ENCODE measurements around the gene CENPK.

The CENPK gene

GRCh38 chr5:65482296-65482735 is 80.7 kb downstream of the CENPK start:
- DNase-seq (ENCODE audit: extremely low read depth, low read depth) = peak; percentile 18
- no peak for TF ChIP-seq CTCF (IDR thresholded peaks at IDR 0.05; ENCODE audit: low read depth, low read length)

GRCh38 chr5:65481635-65482295 is 81.2 kb downstream of the CENPK start, which contains the start of gene ADAMTS6:
Gene ADAMTS6 (minus strand): TSS chr5:65481920. CDS start chr5:65473673, 8,247 bp downstream.
- peak; percentile 97 for DNase-seq (ENCODE audit: extremely low read depth, low read depth)
- no peak for TF ChIP-seq CTCF (IDR thresholded peaks at IDR 0.05; ENCODE audit: low read depth, low read length)

- TF ChIP-seq CTCF (IDR thresholded peaks at IDR 0.05; ENCODE audit: low read depth, low read length) = no peak
Measured at GRCh38 chr5:65481171-65481581, 81.8 kb downstream of the CENPK start.

GRCh38 chr5:65480306-65480865 is 82.6 kb downstream of the CENPK start:
- DNase-seq (ENCODE audit: extremely low read depth, low read depth) = peak; percentile 57
- no peak for TF ChIP-seq CTCF (IDR thresholded peaks at IDR 0.05; ENCODE audit: low read depth, low read length)

More at GRCh38 chr5:65481171-65481581, 81.8 kb downstream of the CENPK start:
- DNase-seq (ENCODE audit: extremely low read depth, low read depth) = no peak

GRCh38 chr5:65479527-65479926 is 83.4 kb downstream of the CENPK start:
- no peak for TF ChIP-seq CTCF (IDR thresholded peaks at IDR 0.05; ENCODE audit: low read depth, low read length)
- DNase-seq (ENCODE audit: extremely low read depth, low read depth) = no peak

GRCh38 chr5:65478336-65478735 is 84.6 kb downstream of the CENPK start:
- DNase-seq (ENCODE audit: extremely low read depth, low read depth) = no peak
- TF ChIP-seq CTCF (IDR thresholded peaks at IDR 0.05; ENCODE audit: low read depth, low read length) = no peak

- TF ChIP-seq CTCF (IDR thresholded peaks at IDR 0.05; ENCODE audit: low read depth, low read length) = no peak
- no peak for DNase-seq (ENCODE audit: extremely low read depth, low read depth)
Measured at GRCh38 chr5:65475895-65476294, 87.1 kb downstream of the CENPK start.

All from AG09319 (cell line).